GM18517 (cell line): Measurements from ENCODE around the gene SSBP4.

Source experiments
- ATAC-seq: cut with Tn5 transposase; IDR thresholded peaks from one replicate; pipeline ENCODE4 v1.9.1; 2021; ENCODE audit warnings: mild to moderate bottlenecking, moderate library complexity; ENCODE audit not compliant: unreplicated experiment

The SSBP4 gene

DNA sequence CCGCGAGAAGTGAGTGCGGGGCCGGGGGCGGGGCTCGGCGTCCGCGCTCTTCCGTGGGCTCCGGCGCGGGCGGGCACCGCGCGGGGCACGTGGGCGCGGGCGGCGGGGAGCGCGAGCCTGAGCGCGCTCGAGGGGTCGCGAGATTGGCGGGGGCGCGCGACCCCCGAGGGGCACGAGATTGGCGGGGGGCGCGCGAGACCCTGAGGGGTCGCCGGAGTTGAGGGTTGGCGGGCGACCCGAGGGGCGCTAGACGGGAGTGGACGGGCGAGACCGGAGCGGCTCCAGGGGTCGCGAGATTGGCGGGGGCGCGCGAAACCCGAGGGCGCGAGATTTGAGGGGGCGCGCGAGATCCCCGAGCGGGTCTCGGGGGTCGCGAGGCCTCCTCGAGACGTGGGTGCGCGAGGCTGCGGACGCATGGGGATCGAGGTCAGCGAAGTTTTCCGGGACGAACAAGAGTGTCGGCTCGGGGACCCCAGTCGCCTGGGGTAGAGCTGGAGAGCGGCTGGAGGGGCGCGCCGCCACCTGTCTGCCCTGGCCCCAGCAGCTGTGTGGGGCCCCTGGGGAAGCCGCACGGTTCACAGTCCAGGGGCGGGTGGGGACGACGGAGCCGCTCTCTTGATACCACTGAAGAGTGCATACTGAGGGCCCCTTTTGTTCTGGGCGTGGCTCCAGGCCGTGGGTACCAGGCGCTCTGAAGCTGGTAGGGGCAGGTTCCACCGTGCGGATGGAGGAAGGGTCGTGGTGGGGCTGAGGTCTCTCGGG lies 682 bp downstream of the SSBP4 start:
- no peak for ATAC-seq

DNA sequence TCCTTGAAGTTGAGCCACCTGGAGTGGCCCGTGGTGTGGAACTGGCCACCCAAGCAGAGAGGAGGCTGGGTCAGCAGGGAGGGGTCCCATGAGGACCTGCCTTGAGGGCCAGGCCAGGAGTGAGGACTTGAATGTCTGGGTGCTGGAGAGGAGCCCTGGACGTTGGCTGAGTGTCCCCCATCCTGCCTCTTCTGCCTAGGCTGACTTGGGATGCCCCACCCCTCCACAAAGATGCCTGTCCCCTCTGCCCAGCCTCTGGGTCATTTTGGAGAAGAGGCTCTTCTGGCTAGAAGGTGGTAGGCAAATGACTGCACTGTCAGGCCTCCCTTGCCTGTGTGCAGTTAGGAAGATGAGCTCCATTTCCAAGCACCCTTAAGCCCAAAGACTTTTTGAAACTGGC lies 1.7 kb downstream of the SSBP4 start:
- no peak for ATAC-seq

DNA sequence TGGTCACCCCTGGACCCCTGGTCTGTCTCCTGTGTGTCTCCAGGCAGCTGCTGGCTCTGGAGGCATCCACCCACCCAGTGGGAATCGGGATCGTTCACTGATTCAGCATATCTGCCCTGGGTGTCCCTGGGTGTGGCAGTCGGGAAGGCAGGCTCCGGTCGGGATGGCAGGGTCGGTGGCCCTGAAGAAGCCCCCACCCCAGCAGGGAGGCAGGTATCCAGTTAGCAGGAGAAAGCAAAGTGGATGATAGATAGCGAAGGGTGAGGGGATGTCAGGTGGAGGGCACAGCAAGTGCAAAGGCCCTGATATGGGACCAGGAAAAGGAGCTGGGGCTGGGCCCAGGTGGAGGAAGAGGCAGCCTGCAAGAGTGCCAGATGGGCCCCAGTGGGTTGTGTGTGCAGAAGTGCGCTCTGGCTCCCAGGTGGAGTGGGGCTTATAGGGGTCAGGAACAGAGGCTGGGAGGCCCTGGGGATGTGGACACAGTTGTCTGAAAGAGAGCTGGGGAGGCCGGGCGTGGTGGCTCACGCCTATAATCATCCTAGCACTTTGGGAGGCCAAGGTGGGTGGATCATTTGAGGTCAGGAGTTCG lies 2.3 kb downstream of the SSBP4 start:
- no peak for ATAC-seq

GRCh38 chr19:18422530-18423191 lies 3.5 kb downstream of the SSBP4 start:
- ATAC-seq = no peak

GRCh38 chr19:18423258-18424020 lies 4.2 kb downstream of the SSBP4 start:
- ATAC-seq = no peak

- no peak for ATAC-seq
These were observed 5.1 kb downstream of the SSBP4 start for GRCh38 chr19:18424122-18424889.

DNA sequence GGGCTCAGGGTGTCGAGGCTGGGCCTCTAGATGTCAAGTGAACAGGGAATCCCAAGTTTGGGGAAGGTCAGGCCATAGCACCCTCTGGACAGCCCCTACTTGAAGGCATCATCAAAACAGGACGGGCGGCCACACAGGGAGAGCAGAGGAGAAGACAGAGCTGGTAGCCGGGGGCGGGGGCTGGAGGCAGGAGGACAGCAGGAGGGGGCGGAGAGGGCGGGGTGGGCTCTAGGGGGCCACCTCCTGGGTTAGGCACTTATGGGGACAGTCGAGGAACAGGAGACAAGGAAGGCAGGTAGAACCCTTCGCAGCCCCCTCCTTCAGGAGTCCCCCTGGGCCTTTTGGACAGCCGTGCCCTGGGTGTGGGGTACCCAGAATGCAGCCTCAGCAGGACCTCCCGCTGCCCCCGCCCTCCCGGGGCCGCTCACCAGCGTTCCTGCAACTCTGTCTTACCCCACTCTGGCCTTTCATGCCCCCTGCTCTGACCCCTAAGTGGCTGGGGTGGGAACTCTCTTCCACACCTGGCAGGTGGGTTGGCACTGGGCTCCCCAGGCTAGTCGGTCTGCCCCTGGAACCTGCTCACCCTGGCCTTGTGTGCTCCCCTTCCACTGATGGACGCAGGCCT lies 5.8 kb downstream of the SSBP4 start:
- ATAC-seq = no peak

DNA sequence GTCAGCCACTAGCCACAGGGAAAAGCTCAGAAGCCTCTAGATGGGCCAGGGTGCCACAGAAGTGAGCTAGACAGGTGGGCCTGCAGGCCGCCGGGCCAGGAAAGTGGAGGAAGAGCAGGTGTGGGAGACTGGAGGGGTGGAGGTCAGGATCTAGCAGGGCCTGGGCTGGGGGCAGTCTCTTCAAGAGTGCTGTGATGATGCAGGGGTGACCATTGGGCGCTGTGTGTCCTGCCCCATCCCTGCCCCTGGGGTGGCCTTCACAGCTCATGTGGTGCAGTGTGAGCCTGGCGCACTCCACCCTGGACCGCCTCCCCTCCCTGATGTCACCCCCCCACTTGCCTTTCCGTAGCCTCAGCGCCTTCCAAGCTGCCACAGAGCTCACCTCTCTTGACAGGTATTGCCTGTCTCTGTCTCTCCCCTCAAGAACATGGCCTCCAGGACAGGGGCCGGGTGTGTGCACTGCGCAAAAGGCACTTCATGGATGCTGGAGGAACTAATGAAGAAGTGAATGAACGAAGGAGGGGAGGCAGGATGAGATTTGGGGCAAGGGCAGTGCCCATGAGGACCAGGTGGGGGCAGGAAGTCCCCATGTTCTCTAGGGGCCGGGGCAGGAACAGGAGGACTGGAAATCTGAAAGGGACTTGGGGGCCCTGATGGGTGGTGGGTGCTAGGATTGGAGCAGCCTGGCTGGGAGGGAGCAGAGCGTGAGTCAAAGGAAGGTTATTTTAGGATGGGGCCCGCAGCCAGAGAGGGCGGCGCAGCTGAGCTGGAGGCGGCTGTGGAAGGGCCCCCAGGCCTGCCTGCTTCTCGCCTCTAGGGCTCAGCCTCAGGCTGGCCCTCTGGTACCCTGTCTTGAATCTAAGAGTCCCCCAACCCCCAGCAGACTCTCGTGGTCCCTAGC lies 6.6 kb downstream of the SSBP4 start:
- ATAC-seq = no peak

DNA sequence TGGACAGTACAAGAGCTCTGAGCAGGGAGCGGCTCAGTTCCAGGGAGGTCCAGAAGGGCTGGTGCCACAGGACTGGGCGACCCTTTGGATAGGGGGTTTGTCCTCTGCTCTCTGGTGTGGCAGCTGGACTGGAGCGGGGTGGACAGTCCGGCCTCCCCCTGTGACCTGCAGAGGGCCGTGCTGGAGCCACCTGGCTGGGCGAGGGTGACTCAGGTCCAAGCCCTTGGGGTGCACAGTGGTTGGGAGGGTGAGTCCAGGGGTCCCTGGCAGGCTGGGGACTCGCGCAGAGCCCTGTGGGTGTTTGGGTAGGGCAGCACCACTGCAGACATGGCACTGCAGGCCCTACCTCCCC lies 7.2 kb downstream of the SSBP4 start:
- no peak for ATAC-seq

GRCh38 chr19:18427080-18427742 lies 8.0 kb downstream of the SSBP4 start:
- no peak for ATAC-seq

DNA sequence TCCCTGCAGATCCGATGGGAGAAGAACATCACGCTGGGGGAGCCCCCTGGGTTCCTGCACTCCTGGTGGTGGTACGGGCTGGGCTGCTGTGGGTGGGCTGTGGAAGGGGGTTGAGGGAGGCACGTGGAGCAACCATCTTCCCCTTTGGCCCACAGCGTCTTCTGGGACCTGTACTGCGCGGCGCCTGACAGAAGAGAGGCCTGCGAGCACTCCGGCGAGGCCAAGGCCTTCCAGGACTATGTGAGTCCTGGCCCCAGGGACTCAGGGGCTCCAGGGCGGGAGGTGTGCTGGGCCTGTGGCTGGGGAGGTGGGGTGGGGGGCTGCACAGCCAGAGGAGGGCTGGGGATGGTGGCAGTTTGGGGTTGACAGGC lies 8.5 kb downstream of the SSBP4 start:
- ATAC-seq = no peak

DNA sequence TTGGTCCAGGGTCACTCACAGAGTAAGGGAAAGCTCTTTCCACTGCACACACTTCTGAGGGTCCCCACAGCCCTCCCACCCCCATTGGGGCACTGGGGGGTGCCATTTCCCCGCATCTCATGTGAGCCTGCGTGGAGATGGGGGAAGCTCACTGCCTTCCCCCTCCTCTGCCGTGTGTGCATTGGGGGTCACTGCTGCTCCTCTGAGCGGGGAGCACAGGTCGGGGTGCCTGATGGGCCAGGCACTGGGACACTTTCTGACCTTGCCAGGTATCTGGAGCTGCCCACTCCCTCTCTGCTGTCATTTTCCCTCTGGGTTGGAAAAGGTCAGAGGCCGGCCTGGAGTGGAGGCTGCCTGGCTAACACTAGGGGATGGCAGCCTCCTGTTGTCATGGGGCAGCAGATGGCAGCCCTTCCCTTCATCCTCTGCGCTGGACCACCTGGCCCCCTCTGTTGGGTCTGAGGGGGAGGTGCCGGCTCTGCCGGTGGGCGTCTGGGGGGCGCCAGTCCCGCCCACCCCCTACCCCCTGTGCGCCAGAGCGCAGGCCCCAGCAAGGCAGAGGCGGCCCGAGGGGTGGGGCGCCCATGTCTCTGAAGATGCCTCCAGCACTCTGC lies 9.1 kb downstream of the SSBP4 start:
- no peak for ATAC-seq

GRCh38 chr19:18428787-18429674 lies 9.8 kb downstream of the SSBP4 start:
- ATAC-seq = peak; percentile 51

- ATAC-seq = no peak
These were observed 10.7 kb downstream of the SSBP4 start for GRCh38 chr19:18429717-18430416.

DNA sequence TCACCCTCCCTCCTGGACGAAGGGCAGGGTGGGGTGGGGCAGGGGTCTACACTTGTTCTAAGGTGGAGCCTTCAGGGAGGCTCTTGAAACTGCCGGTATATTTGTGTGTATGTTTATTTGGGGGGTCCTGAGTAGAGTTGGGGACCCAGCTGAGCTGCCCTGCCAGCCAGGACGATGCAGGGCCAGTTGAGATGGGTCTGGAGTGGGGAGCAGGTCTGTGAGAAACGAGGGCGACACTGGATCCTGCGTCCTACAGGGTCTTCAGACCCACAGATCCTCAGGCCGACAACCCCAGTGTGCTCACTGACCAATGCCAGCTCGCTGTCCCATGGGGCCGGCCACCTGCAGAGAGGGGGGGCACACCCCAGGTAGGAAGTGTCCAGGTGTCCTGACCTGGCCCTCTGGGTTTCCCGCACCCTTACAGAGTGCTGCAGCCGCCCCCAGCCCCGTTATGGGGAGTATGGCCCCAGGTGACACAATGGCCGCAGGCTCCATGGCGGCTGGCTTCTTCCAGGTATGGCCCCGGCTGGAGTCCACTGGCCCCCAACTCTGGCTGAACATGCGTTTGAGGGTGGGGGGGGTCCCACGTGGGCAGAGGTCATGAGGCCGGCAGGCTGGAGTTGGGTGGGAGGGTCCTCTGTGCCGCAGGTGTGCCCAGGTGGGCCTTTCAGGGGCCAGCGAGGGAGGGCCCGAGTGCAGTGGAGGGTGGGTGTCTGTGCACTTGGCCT lies 11.4 kb downstream of the SSBP4 start:
- no peak for ATAC-seq
